ENCODE results near the gene SLC25A13. TPM values are rescaled to one million over a fixed set of nuclear protein-coding genes. Genes with fewer than 3 reads are reported as not detected.

SLC25A13 gene
- total and polyA plus RNA-seq, 2 of the 4 experiments (the other 2 are of a cell fraction) = 7.4 to 11.7 TPM

GRCh38 chr7:96120445-96121225 lies 201.3 kb downstream of the SLC25A13 start:
- Histone ChIP-seq H3K36me3 (ENCODE audit: control insufficient read depth, insufficient read depth, low read length) (peaks cover 4% of the 10 kb centered on the region), H3K4ac (ENCODE audit: low read depth, low read length) (no peak overlapping the region), H4K8ac (ENCODE audit: low read depth in 2 of 2, low read length in 2 of 2) (no peak overlapping the region), H3K56ac (ENCODE audit: extremely low read depth, insufficient read depth, low read length) (no peak overlapping the region), H3K23ac (ENCODE audit: low read depth, low read length) (no peak overlapping the region), H3K4me2 (ENCODE audit: low read depth, low read length) (no peak overlapping the region), H2BK20ac (ENCODE audit: low read depth, low read length) (no peak overlapping the region), H3K79me1 (ENCODE audit: low read depth in 1 of 2, low read length in 2 of 2) (no peaks in the 10 kb centered on the region), H2AFZ (replicated peaks; ENCODE audit: low read length, poor library complexity) (no peak overlapping the region), H2AK9ac (replicated peaks; ENCODE audit: low read depth, low read length, poor library complexity) (no peak overlapping the region), H3K27ac (ENCODE audit: insufficient read depth, low read length) (no peak overlapping the region), H3K4me1 (ENCODE audit: control insufficient read depth, insufficient read depth, low read length) (no peaks in the 10 kb centered on the region), H2AK5ac (ENCODE audit: low read depth, low read length) (no peak overlapping the region), H4K20me1 (ENCODE audit: insufficient read depth, low read length) (no peaks in the 10 kb centered on the region), H3K9ac (ENCODE audit: low read depth, low read length) (no peak overlapping the region), H4K91ac (ENCODE audit: insufficient read depth, low read depth, low read length) (no peak overlapping the region), H3K14ac (replicated peaks; ENCODE audit: low read depth, low read length) (no peak overlapping the region), H3K27me3 (ENCODE audit: control insufficient read depth, insufficient read depth, low read length) (no peaks in the 10 kb centered on the region), H2BK120ac (ENCODE audit: low read depth, low read length) (no peak overlapping the region), H3K18ac (ENCODE audit: low read depth, low read length) (no peak overlapping the region), H3K9me3 (ENCODE audit: control insufficient read depth, insufficient read depth, low read length) (no peaks in the 10 kb centered on the region), H3K9me1 (ENCODE audit: insufficient read depth, low read length) (no peaks in the 10 kb centered on the region), H3K4me3 (ENCODE audit: insufficient read depth, low read depth, low read length) (no peak overlapping the region), H2BK15ac (ENCODE audit: low read depth, low read length) (no peak overlapping the region), H2BK5ac (ENCODE audit: low read depth, low read length, poor library complexity, severe bottlenecking) (no peak overlapping the region), H4K5ac (ENCODE audit: low read depth, low read length) (no peak overlapping the region)
- CTCF ChIA-PET = no interaction called here
- DNase-seq = no peak
- TSS peak; percentile 75 for BruUV-seq (replicated peaks)
- intact Hi-C loops (cut with micrococcal nuclease) (no loop called here), dilution Hi-C loops (cut with HindIII; ENCODE audit: low sequenced_read_pairs, unreplicated experiment) (no loop called here), in situ Hi-C loops (cut with MboI; ENCODE audit: low sequenced_read_pairs) (no loop called here)
- no peak for TF ChIP-seq FOS (IDR thresholded peaks at IDR 0.05; ENCODE audit: low read depth, low read length)
- TF ChIP-seq MXI1 (IDR thresholded peaks at IDR 0.05; ENCODE audit: borderline replicate concordance, low read depth, low read length) = no peak
- no peak for TF ChIP-seq SMC3 (IDR thresholded peaks at IDR 0.05; ENCODE audit: low read depth, low read length)
- no peak for TF ChIP-seq USF2 (IDR thresholded peaks at IDR 0.05; ENCODE audit: low read depth, low read length)
- TF ChIP-seq MAZ (IDR thresholded peaks at IDR 0.05; ENCODE audit: borderline replicate concordance, low read depth, low read length) = no peak
- TF ChIP-seq RFX5 (IDR thresholded peaks at IDR 0.05; ENCODE audit: low read depth, low read length) = no peak
- no peak for TF ChIP-seq CHD1 (IDR thresholded peaks at IDR 0.05; ENCODE audit: low read depth, low read length)
- no peak for TF ChIP-seq CEBPB (IDR thresholded peaks at IDR 0.05; ENCODE audit: low read depth, low read length)
- TF ChIP-seq MAFK (IDR thresholded peaks at IDR 0.05; ENCODE audit: low read depth, low read length) = no peak
- TF ChIP-seq CTCF (conservative IDR thresholded peaks at IDR 0.05; ENCODE audit: low read depth, low read length) = no peak
- no peak for TF ChIP-seq BHLHE40 (IDR thresholded peaks at IDR 0.05; ENCODE audit: low read depth, low read length)
- no peak for TF ChIP-seq RAD21 (IDR thresholded peaks at IDR 0.05; ENCODE audit: low read length)
- no peak for TF ChIP-seq RCOR1 (IDR thresholded peaks at IDR 0.05; ENCODE audit: insufficient replicate concordance, low read length)
- no peak for TF ChIP-seq POLR2A (IDR thresholded peaks at IDR 0.05; ENCODE audit: low read depth, low read length)
- TF ChIP-seq NFE2L2 (IDR thresholded peaks at IDR 0.05; ENCODE audit: low read depth, low read length) = no peak
- no peak for TF ChIP-seq ELK1 (IDR thresholded peaks at IDR 0.05; ENCODE audit: borderline replicate concordance, low read depth, low read length)
- POLR2A ChIA-PET (ENCODE audit: unreplicated experiment) = no interaction called here
- ATAC-seq (ENCODE audit: low read depth) = no peak
- WGBS, 2 experiments (ENCODE audit: extremely low coverage in 2 of 2, insufficient read length in 1 of 2) = no CpG with 5 or more reads among the region's 2 CpGs

Measured in IMR-90 (cell line).